BLaER1 treated with 17β-estradiol and CSF1 and Interleukin-3, amounts not matched to agents 10 nM and 100 nM (cell line): ENCODE results near the gene TSPAN16.

Experiments used
- H3K27ac ChIP-seq, 11 experiments: shearing (Covaris generic); formaldehyde crosslinking; 2 replicates each; pipeline ENCODE4 v1.8.1; 2022
- H3K27me3 ChIP-seq, 11 experiments: shearing (Covaris generic); formaldehyde crosslinking; 2 replicates each; pipeline ENCODE4 v1.8.1; 2022
- H3K36me3 ChIP-seq, 11 experiments: shearing (Covaris generic); formaldehyde crosslinking; 2 replicates each; pipeline ENCODE4 v1.8.1; 2022
- H3K4me1 ChIP-seq, 10 experiments: shearing (Covaris generic); formaldehyde crosslinking; 2 replicates each; pipeline ENCODE4 v1.8.1; 2022
- H3K4me2 ChIP-seq, 11 experiments: shearing (Covaris generic); formaldehyde crosslinking; 2 replicates each; pipeline ENCODE4 v1.8.1; 2022
- H3K4me3 ChIP-seq, 10 experiments: shearing (Covaris generic); formaldehyde crosslinking; 2 replicates each; pipeline ENCODE4 v1.8.1; 2022
- H3K9ac ChIP-seq, 11 experiments: shearing (Covaris generic); formaldehyde crosslinking; 2 replicates each; pipeline ENCODE4 v1.8.1; 2022
- H3K9me3 ChIP-seq, 11 experiments: shearing (Covaris generic); formaldehyde crosslinking; replicated peaks in 1 of 11; 2 replicates each; pipeline ENCODE4 v1.8.1; 2022
- H4K20me1 ChIP-seq, 11 experiments: shearing (Covaris generic); formaldehyde crosslinking; 2 replicates each; pipeline ENCODE4 v1.8.1; 2022
- Cebpa-rat ChIP-seq, 11 experiments: shearing (Covaris generic); IDR thresholded peaks; 2 replicates each; pipeline ENCODE4 v1.8.1; 2022

TSPAN16 gene

GRCh38 chr19:11254666-11255065, 41.3 kb upstream of the TSPAN16 start:
- TF ChIP-seq Cebpa-rat (IDR thresholded peaks at IDR 0.05), result no peak
- H3K27ac ChIP-seq, result no peak overlapping the region
- H3K36me3 ChIP-seq, result no peaks in the 10 kb centered on the region

GRCh38 chr19:11256189-11256588, 39.8 kb upstream of the TSPAN16 start:
- Histone ChIP-seq H3K9me3 (no peaks in the 10 kb centered on the region), H3K27ac (no peak overlapping the region), H3K4me2 (peak overlapping the region in 1 of 11 experiments; percentile 17; a peak in 1 of 22 replicates), H3K4me3 (no peak overlapping the region), H3K36me3 (no peaks in the 10 kb centered on the region), H3K27me3 (peaks cover 25 to 87% (median 60%) of the 10 kb centered on the region in 11 experiments), H3K4me1 (peaks cover 0 to 5% (median 0%) of the 10 kb centered on the region in 10 experiments; a peak in 2 of 20 replicates), H4K20me1 (peaks cover 0 to 43% (median 0%) of the 10 kb centered on the region in 11 experiments; a peak in 6 of 22 replicates), H3K9ac (no peak overlapping the region)
- no peak for TF ChIP-seq Cebpa-rat (IDR thresholded peaks at IDR 0.05)

More at GRCh38 chr19:11254666-11255065, 41.3 kb upstream of the TSPAN16 start:
- Histone ChIP-seq H3K4me3 (no peak overlapping the region), H3K4me1 (peaks cover 0 to 5% (median 0%) of the 10 kb centered on the region in 10 experiments; a peak in 2 of 20 replicates), H3K27me3 (peaks cover 11 to 72% (median 45%) of the 10 kb centered on the region in 11 experiments), H3K9ac (no peak overlapping the region), H4K20me1 (peaks cover 0 to 36% (median 0%) of the 10 kb centered on the region in 11 experiments; a peak in 6 of 22 replicates), H3K4me2 (no peak overlapping the region), H3K9me3 (no peaks in the 10 kb centered on the region)

- no peaks in the 10 kb centered on the region for H3K9me3 ChIP-seq
- peaks cover 42 to 94% (median 77%) of the 10 kb centered on the region in 11 experiments for H3K27me3 ChIP-seq
- TF ChIP-seq Cebpa-rat (IDR thresholded peaks at IDR 0.05), result no peak
Measured at GRCh38 chr19:11257846-11258380, 38.0 kb upstream of the TSPAN16 start.

GRCh38 chr19:11260996-11261395, 35.0 kb upstream of the TSPAN16 start:
- Histone ChIP-seq H3K4me1 (peaks cover 0 to 14% (median 2%) of the 10 kb centered on the region in 10 experiments; a peak in 8 of 20 replicates), H3K4me3 (no peak overlapping the region), H3K27me3 (peaks cover 67 to 96% (median 91%) of the 10 kb centered on the region in 11 experiments), H3K9me3 (no peaks in the 10 kb centered on the region), H3K9ac (no peak overlapping the region), H3K36me3 (no peaks in the 10 kb centered on the region), H3K4me2 (no peak overlapping the region), H3K27ac (no peak overlapping the region), H4K20me1 (peaks cover 0 to 40% (median 0%) of the 10 kb centered on the region in 11 experiments; a peak in 10 of 22 replicates)
- no peak for TF ChIP-seq Cebpa-rat (IDR thresholded peaks at IDR 0.05)

More at GRCh38 chr19:11257846-11258380, 38.0 kb upstream of the TSPAN16 start:
- Histone ChIP-seq H4K20me1 (peaks cover 0 to 45% (median 0%) of the 10 kb centered on the region in 11 experiments; a peak in 7 of 22 replicates), H3K4me3 (no peak overlapping the region), H3K27ac (no peak overlapping the region), H3K36me3 (no peaks in the 10 kb centered on the region), H3K9ac (no peak overlapping the region), H3K4me1 (peaks cover 0 to 5% (median 0%) of the 10 kb centered on the region in 10 experiments; a peak in 5 of 20 replicates), H3K4me2 (no peak overlapping the region)

GRCh38 chr19:11261431-11261970, 34.5 kb upstream of the TSPAN16 start:
- Histone ChIP-seq H4K20me1 (peaks cover 0 to 40% (median 0%) of the 10 kb centered on the region in 11 experiments; a peak in 10 of 22 replicates), H3K4me3 (peak overlapping the region; percentile 51 to 69 (median 59)), H3K27me3 (peaks cover 66 to 96% (median 91%) of the 10 kb centered on the region in 11 experiments), H3K4me2 (peak overlapping the region; percentile 69 to 83 (median 75)), H3K27ac (no peak overlapping the region), H3K9me3 (no peaks in the 10 kb centered on the region), H3K9ac (peak overlapping the region in 8 of 11 experiments; percentile 36 to 73 (median 56); a peak in 9 of 22 replicates), H3K4me1 (peaks cover 0 to 14% (median 0%) of the 10 kb centered on the region in 10 experiments; a peak in 8 of 20 replicates), H3K36me3 (no peaks in the 10 kb centered on the region)
- no peak for TF ChIP-seq Cebpa-rat (IDR thresholded peaks at IDR 0.05)

GRCh38 chr19:11261971-11262839, 33.8 kb upstream of the TSPAN16 start, which contains the start of gene DOCK6:
Gene DOCK6, minus strand, starts transcription at chr19:11262524. Its CDS starts 84 bp downstream, at chr19:11262440.
- H3K4me2 ChIP-seq, result peak within 1 kb of the TSS; percentile 69 to 83 (median 75)
- peak within 1 kb of the TSS in 10 of 11 experiments; percentile 36 to 73 (median 56); a peak in 16 of 22 replicates for H3K9ac ChIP-seq
- H3K4me1 ChIP-seq, result peaks cover 0 to 14% (median 0%) of the 10 kb centered on the region in 10 experiments; a peak in 8 of 20 replicates
- H3K27me3 ChIP-seq, result peaks cover 65 to 97% (median 91%) of the 10 kb centered on the region in 11 experiments
- peak within 1 kb of the TSS; percentile 51 to 69 (median 59) for H3K4me3 ChIP-seq
- no peaks in the 10 kb centered on the region for H3K36me3 ChIP-seq
- no peak for TF ChIP-seq Cebpa-rat (IDR thresholded peaks at IDR 0.05)
- H3K9me3 ChIP-seq, result no peaks in the 10 kb centered on the region
- peaks cover 0 to 42% (median 0%) of the 10 kb centered on the region in 11 experiments; a peak in 10 of 22 replicates for H4K20me1 ChIP-seq
- no peak within 1 kb of the TSS; a peak in 1 of 22 replicates for H3K27ac ChIP-seq

GRCh38 chr19:11263726-11264125, 32.2 kb upstream of the TSPAN16 start:
- no peak overlapping the region for H3K4me3 ChIP-seq
- peaks cover 0 to 16% (median 3%) of the 10 kb centered on the region in 10 experiments; a peak in 14 of 20 replicates for H3K4me1 ChIP-seq
- peaks cover 0 to 57% (median 0%) of the 10 kb centered on the region in 11 experiments; a peak in 12 of 22 replicates for H4K20me1 ChIP-seq
- no peak overlapping the region for H3K27ac ChIP-seq
- no peak for TF ChIP-seq Cebpa-rat (IDR thresholded peaks at IDR 0.05)
- no peak overlapping the region for H3K4me2 ChIP-seq
- H3K27me3 ChIP-seq, result peaks cover 81 to 100% (median 98%) of the 10 kb centered on the region in 11 experiments
- no peaks in the 10 kb centered on the region for H3K9me3 ChIP-seq
- no peaks in the 10 kb centered on the region for H3K36me3 ChIP-seq
- no peak overlapping the region for H3K9ac ChIP-seq

GRCh38 chr19:11264452-11265176, 31.3 kb upstream of the TSPAN16 start:
- H3K27me3 ChIP-seq, result peaks cover 90 to 100% (median 98%) of the 10 kb centered on the region in 11 experiments
- no peak overlapping the region for H3K9ac ChIP-seq
- H4K20me1 ChIP-seq, result peaks cover 0 to 59% (median 0%) of the 10 kb centered on the region in 11 experiments; a peak in 12 of 22 replicates
- TF ChIP-seq Cebpa-rat (IDR thresholded peaks at IDR 0.05), result no peak
- H3K4me2 ChIP-seq, result no peak overlapping the region; a peak in 1 of 22 replicates
- no peaks in the 10 kb centered on the region for H3K9me3 ChIP-seq
- no peak overlapping the region for H3K27ac ChIP-seq
- H3K4me3 ChIP-seq, result no peak overlapping the region
- H3K36me3 ChIP-seq, result no peaks in the 10 kb centered on the region
- H3K4me1 ChIP-seq, result peaks cover 6 to 24% (median 10%) of the 10 kb centered on the region in 10 experiments; a peak in 15 of 20 replicates
